ENCODE measurements around the gene SHROOM2. TPM values are rescaled to one million over a fixed set of nuclear protein-coding genes. Genes with fewer than 3 reads are reported as not detected.
A peak's percentile ranks its signal among the peaks of the same experiment; 100 is the strongest.

SHROOM2 gene
- 13.9 and 15.3 TPM in 2 replicates for total RNA-seq (2021)
- long read RNA-seq, partial matches to known transcripts: 3 of 10 reads
- long read RNA-seq, other reads (novel, unspliced or antisense): 7 of 10 reads

- H4K8ac ChIP-seq (replicated peaks; ENCODE audit: insufficient read length, low read depth, low read length): no peak within 1 kb of the TSS
- H2BK20ac ChIP-seq (ENCODE audit: low read depth, low read length, poor library complexity, severe bottlenecking): no peak within 1 kb of the TSS
- no peak within 1 kb of the TSS for H4K5ac ChIP-seq (ENCODE audit: insufficient read length, low read depth, low read length)
- H2BK5ac ChIP-seq (ENCODE audit: insufficient read length, low read length): no peak within 1 kb of the TSS
- H2AK5ac ChIP-seq (ENCODE audit: insufficient read length, low read length): no peak within 1 kb of the TSS
- H3T11ph ChIP-seq (ENCODE audit: low read length): no peak within 1 kb of the TSS
- H3K27ac Mint-ChIP-seq: peak within 1 kb of the TSS in 1 of 3 experiments; percentile 86; a peak in 3 of 7 replicates
- H3K36me3 Mint-ChIP-seq (ENCODE audit: insufficient read depth in 1 of 3, low read depth in 3 of 3): peaks cover 11 to 23% (median 17%) of the 10 kb centered on the region in 3 experiments; a peak in 5 of 7 replicates
- H3K56ac ChIP-seq (ENCODE audit: insufficient read length, low read depth, low read length): no peak within 1 kb of the TSS
- no peak within 1 kb of the TSS for H3K27ac ChIP-seq (ENCODE audit: insufficient read length, low read depth, low read length)
- H3K23ac ChIP-seq (ENCODE audit: insufficient read length, low read depth, low read length): no peak within 1 kb of the TSS
- H3K79me1 ChIP-seq (ENCODE audit: insufficient read depth, low read depth, low read length, poor library complexity, severe bottlenecking): peaks cover 3% of the 10 kb centered on the region
- no peak within 1 kb of the TSS for H2BK120ac ChIP-seq (ENCODE audit: low read depth, low read length, poor library complexity, severe bottlenecking)
- H2AFZ ChIP-seq (ENCODE audit: low read length): no peak within 1 kb of the TSS
- no peak within 1 kb of the TSS for H3K14ac ChIP-seq (ENCODE audit: insufficient read depth, low read length)
- TF ChIP-seq CTCF (conservative IDR thresholded peaks at IDR 0.05): no peak
- DNase-seq: no peak
- peak within 1 kb of the TSS; percentile 99 for H3K4me2 ChIP-seq (ENCODE audit: insufficient read depth, insufficient read length, low read length)
- H3K27me3 ChIP-seq (ENCODE audit: insufficient read depth, low read length): no peaks in the 10 kb centered on the region; the same call in 1 of the 2 replicates
- no peak within 1 kb of the TSS for H4K91ac ChIP-seq (ENCODE audit: insufficient read length, low read depth, low read length)
- H3K27me3 Mint-ChIP-seq (ENCODE audit: low read depth): peaks cover 6% of the 10 kb centered on the region
- H3K23me2 ChIP-seq (ENCODE audit: insufficient read length, low read depth, low read length, poor library complexity, severe bottlenecking): peaks cover 27% of the 10 kb centered on the region
- peak within 1 kb of the TSS; percentile 89 for H3K9ac ChIP-seq (ENCODE audit: extremely low read depth, insufficient read length, low read length)
- H2BK12ac ChIP-seq (ENCODE audit: insufficient read length, low read depth, low read length): no peak within 1 kb of the TSS
- no peak within 1 kb of the TSS for H2BK15ac ChIP-seq (ENCODE audit: low read depth, low read length)
- peaks cover 3% of the 10 kb centered on the region for H4K20me1 ChIP-seq (ENCODE audit: control insufficient read depth, insufficient read depth, insufficient read length)
- peak within 1 kb of the TSS; percentile 84 to 97 for H3K4me3 Mint-ChIP-seq
- H3K9me3 ChIP-seq (ENCODE audit: control insufficient read depth, low read depth, low read length): no peaks in the 10 kb centered on the region
- no CpG with 5 or more reads among the region's 132 CpGs for WGBS (ENCODE audit: extremely low coverage, insufficient read length, low lambda C conversion rate)
- peaks cover 33% of the 10 kb centered on the region for H3K4me1 ChIP-seq (ENCODE audit: insufficient read depth, low read length)
- H3K4me1 Mint-ChIP-seq: peaks cover 37 to 42% of the 10 kb centered on the region in 2 experiments
- no peak within 1 kb of the TSS for H3K4ac ChIP-seq (ENCODE audit: low read depth, low read length)
- H3K9me3 Mint-ChIP-seq: peaks cover 24 to 59% of the 10 kb centered on the region in 2 experiments
- peaks cover 18% of the 10 kb centered on the region; the same call in 1 of the 2 replicates for H3K79me2 ChIP-seq (ENCODE audit: insufficient read depth, low read length)
- no peak within 1 kb of the TSS for H3K18ac ChIP-seq (ENCODE audit: insufficient read length, low read depth, low read length)
Measured at GRCh38 chrX:9785944-9786797, at the start of gene SHROOM2. SHROOM2 (plus strand) TSS chrX:9786429; CDS start chrX:9786546, 117 bp downstream.
